A549 (cell line): ENCODE measurements around the gene CEP85. TPM values are rescaled to one million over a fixed set of nuclear protein-coding genes. Genes with fewer than 3 reads are reported as not detected.

Experiments used
- ATAC-seq, 2 experiments: fragments of 200-7000 bp in 1 of 2; fragments of >200 bp in 1 of 2; cut with Nextera tagmentation in 1 of 2; cut with Tn5 transposase in 1 of 2; 3 replicates each; pipeline versions ENCODE4 v1.8.0 to v1.9.1; 2018 to 2020; ENCODE audit warnings: mild to moderate bottlenecking in 1 of 2, moderate library complexity in 1 of 2
- CTCF ChIA-PET: fragments of 300-600 bp; sonication (Branson Sonifier 250); formaldehyde crosslinking; extraction: SDS; loops from one replicate; lab custom pipeline; 2021; ENCODE audit warnings: antibody characterized with exemption, inconsistent platforms; lab: Yijun Ruan, JAX
- POLR2A ChIA-PET: fragments of 350-600 bp; formaldehyde crosslinking; extraction: SDS; loops from one replicate; lab custom pipeline; 2021; ENCODE audit warnings: antibody characterized with exemption, inconsistent platforms; lab: Yijun Ruan, JAX
- DNase-seq, 2 experiments: peaks; one replicate each; pipeline versions ENCODE4 v3.0.0 to v3.0.0-alpha.2; 2011 to 2016; ENCODE audit warnings: low read depth in 1 of 2, low spot score in 1 of 2
- FAIRE-seq: peaks from 2 replicates; lab custom pipeline; 2011; peaks lifted over from hg19 to GRCh38; lab: Jason Lieb, UNC
- H3K27ac ChIP-seq, 2 experiments: fragments of >200 bp; sonication (Bioruptor Twin); formaldehyde crosslinking; 3 replicates each; pipeline ENCODE4 v1.5.1; 2016 to 2017
- H3K4me1 ChIP-seq: fragments of >200 bp; sonication (Bioruptor Twin); formaldehyde crosslinking; 3 replicates; pipeline ENCODE4 v1.6.1; 2016
- H3K4me2 ChIP-seq: fragments of >200 bp; sonication (Bioruptor Twin); formaldehyde crosslinking; 3 replicates; pipeline ENCODE4 v1.6.1; 2016
- H3K4me3 ChIP-seq: fragments of >200 bp; sonication (Bioruptor Twin); formaldehyde crosslinking; 3 replicates; pipeline ENCODE4 v1.5.1; 2016
- H3K9me3 ChIP-seq: fragments of >200 bp; sonication (Bioruptor Twin); formaldehyde crosslinking; 3 replicates; pipeline ENCODE4 v1.6.1; 2016
- BCL3 ChIP-seq: fragments of >200 bp; sonication (Bioruptor Twin); formaldehyde crosslinking; IDR thresholded peaks from 3 replicates; pipeline ENCODE4 v1.6.1; 2016
- CHD2 ChIP-seq: fragments of 150-350 bp; IDR thresholded peaks from 2 replicates; pipeline ENCODE4 v1.6.1; 2014; ENCODE audit warnings: low read length; ENCODE audit not compliant: partially characterized antibody
- EHF ChIP-seq: fragments of 250-450 bp; sonication (Bioruptor Pico); IDR thresholded peaks from 2 replicates; pipeline ENCODE4 v1.5.0; 2020; ENCODE audit warnings: mild to moderate bottlenecking
- EHMT2 ChIP-seq: fragments of 200-600 bp; sonication (generic); IDR thresholded peaks from 2 replicates; pipeline ENCODE4 v1.6.1; 2016; ENCODE audit warnings: antibody characterized with exemption, low read depth, mild to moderate bottlenecking, moderate library complexity
- EP300 ChIP-seq, 2 experiments: fragments of >200 bp; sonication (Bioruptor Twin); formaldehyde crosslinking; IDR thresholded peaks; 2 replicates in 1 of 2; 3 replicates in 1 of 2; pipeline ENCODE4 v1.6.1; 2016 to 2017
- ESRRA ChIP-seq: fragments of 150-350 bp; IDR thresholded peaks from 2 replicates; pipeline ENCODE4 v1.6.1; 2014; ENCODE audit warnings: mild to moderate bottlenecking, low read length, borderline replicate concordance
- FOSB ChIP-seq: fragments of 250-450 bp; sonication (Bioruptor Pico); IDR thresholded peaks from 2 replicates; pipeline ENCODE4 v1.5.0; 2020; ENCODE audit warnings: mild to moderate bottlenecking, moderate library complexity
- HDAC2 ChIP-seq: fragments of 200-600 bp; sonication (generic); IDR thresholded peaks from 2 replicates; pipeline ENCODE4 v1.6.1; 2016
- HOXB13 ChIP-seq: fragments of 250-450 bp; sonication (Bioruptor Pico); IDR thresholded peaks from 2 replicates; pipeline ENCODE4 v1.5.0; 2020; ENCODE audit warnings: low read depth, mild to moderate bottlenecking, moderate library complexity
- JUNB ChIP-seq: fragments of >200 bp; sonication (Bioruptor Twin); formaldehyde crosslinking; IDR thresholded peaks from 2 replicates; pipeline ENCODE4 v1.6.1; 2016
- KDM5A ChIP-seq: fragments of 200-600 bp; sonication (generic); IDR thresholded peaks from 2 replicates; pipeline ENCODE4 v1.6.1; 2016; ENCODE audit warnings: antibody characterized with exemption, mild to moderate bottlenecking
- MAFK ChIP-seq: fragments of 450-650 bp; IDR thresholded peaks from 2 replicates; pipeline ENCODE4 v1.6.1; 2014; ENCODE audit not compliant: partially characterized antibody
- NFE2L2 ChIP-seq: fragments of 150-350 bp; conservative IDR thresholded peaks from 2 replicates; pipeline ENCODE4 v1.6.1; 2014; ENCODE audit warnings: low read length
- POLR2A ChIP-seq: IDR thresholded peaks from 2 replicates; pipeline ENCODE4 v1.6.1; 2012; ENCODE audit warnings: mild to moderate bottlenecking, low read length
- POLR2AphosphoS2 ChIP-seq: conservative IDR thresholded peaks from 2 replicates; pipeline ENCODE4 v1.6.1; 2012; ENCODE audit warnings: low read length, improper control_type of control experiment, inconsistent platforms
- RAD21 ChIP-seq, 2 experiments: fragments of >200 bp in 1 of 2; sonication (Bioruptor Twin) in 1 of 2; formaldehyde crosslinking in 1 of 2; IDR thresholded peaks in 1 of 2; conservative IDR thresholded peaks in 1 of 2; 2 replicates in 1 of 2; 3 replicates in 1 of 2; pipeline ENCODE4 v1.6.1; 2012 to 2018; ENCODE audit warnings: inconsistent platforms in 1 of 2
- RARB ChIP-seq: fragments of 250-450 bp; sonication (Bioruptor Pico); IDR thresholded peaks from 2 replicates; pipeline ENCODE4 v1.8.0; 2021; ENCODE audit warnings: mild to moderate bottlenecking, moderate library complexity
- RCOR1 ChIP-seq: fragments of 150-350 bp; IDR thresholded peaks from 2 replicates; pipeline ENCODE4 v1.6.1; 2014; ENCODE audit warnings: antibody characterized with exemption, low read length, low read depth
- TFCP2L1 ChIP-seq: fragments of 250-450 bp; sonication (Bioruptor Pico); IDR thresholded peaks from 2 replicates; pipeline ENCODE4 v1.5.0; 2021; ENCODE audit warnings: mild to moderate bottlenecking
- USF2 ChIP-seq: fragments of 450-650 bp; IDR thresholded peaks from 2 replicates; pipeline ENCODE4 v1.6.1; 2014; ENCODE audit warnings: antibody characterized with exemption
- ZC3H11A ChIP-seq: fragments of 450-650 bp; IDR thresholded peaks from 2 replicates; pipeline ENCODE4 v1.6.1; 2014; ENCODE audit warnings: antibody characterized with exemption, mild to moderate bottlenecking
- ZFP36 ChIP-seq: fragments of 450-650 bp; IDR thresholded peaks from 2 replicates; pipeline ENCODE4 v1.6.1; 2014; ENCODE audit warnings: borderline replicate concordance; ENCODE audit not compliant: partially characterized antibody
- WGBS: methylation state at CpG from one replicate; pipeline ENCODE4 v1.1.6; 2017; ENCODE audit errors: missing lambda C conversion rate; 5-methylcytosine and 5-hydroxymethylcytosine counted together
- polyA plus RNA-seq, 4 experiments: library from polyadenylated mRNA; depleted of rRNA in 3 of 4; stranded (reverse); fragments of >200 nt; fragmentation: RNase III in 1 of 4; extraction: RNeasy Plus Mini Kit Qiagen cat#74134 plus additional on column Dnase treatment in 1 of 4; gene quantifications; 2 replicates in 3 of 4; 3 replicates in 1 of 4; pipeline ENCODE4 v1.2.3, GENCODE V29; 2011 to 2017
- TF ChIP-seq, protein P1 (sequence below): fragments of 150-350 bp; IDR thresholded peaks from 2 replicates; pipeline ENCODE4 v1.6.1; 2014; ENCODE audit warnings: low read depth, mild to moderate bottlenecking, low read length
- TF ChIP-seq, protein P2 (sequence below): fragments of >200 bp; sonication (Bioruptor Twin); formaldehyde crosslinking; IDR thresholded peaks from 2 replicates; pipeline ENCODE4 v1.6.1; 2016
- TF ChIP-seq, protein P3 (sequence below): fragments of >200 bp; sonication (Bioruptor Twin); formaldehyde crosslinking; IDR thresholded peaks from 3 replicates; pipeline ENCODE4 v1.5.1; 2016

Gene CEP85
- polyA plus RNA-seq, 2 of the 4 experiments (the other 2 are of a cell fraction), result 13.0 to 21.1 TPM

GRCh38 chr1:26195805-26196204 lies 38.2 kb upstream of the CEP85 start:
- no peak for DNase-seq
- POLR2A ChIA-PET, result no interaction called here
- H3K9me3 ChIP-seq, result no peaks in the 10 kb centered on the region
- H3K4me3 ChIP-seq, result no peak overlapping the region
- peak; percentile 29 for TF ChIP-seq MAFK
- no peak for TF ChIP-seq RAD21 (conservative IDR thresholded peaks at IDR 0.05 in 1 of 2, IDR thresholded peaks at IDR 0.05 in 1 of 2)
- no peak for TF ChIP-seq EHMT2
- TF ChIP-seq CHD2, result no peak
- TF ChIP-seq ESRRA, result no peak
- TF ChIP-seq ZC3H11A, result no peak
- no peak for FAIRE-seq
- WGBS, result 48% methylated on average over 3 of the region's 3 CpGs
- H3K27ac ChIP-seq, result no peak overlapping the region
- ATAC-seq, result no peak
- CTCF ChIA-PET, result no interaction called here
- H3K4me2 ChIP-seq, result no peak overlapping the region
- H3K4me1 ChIP-seq, result no peaks in the 10 kb centered on the region

DNA sequence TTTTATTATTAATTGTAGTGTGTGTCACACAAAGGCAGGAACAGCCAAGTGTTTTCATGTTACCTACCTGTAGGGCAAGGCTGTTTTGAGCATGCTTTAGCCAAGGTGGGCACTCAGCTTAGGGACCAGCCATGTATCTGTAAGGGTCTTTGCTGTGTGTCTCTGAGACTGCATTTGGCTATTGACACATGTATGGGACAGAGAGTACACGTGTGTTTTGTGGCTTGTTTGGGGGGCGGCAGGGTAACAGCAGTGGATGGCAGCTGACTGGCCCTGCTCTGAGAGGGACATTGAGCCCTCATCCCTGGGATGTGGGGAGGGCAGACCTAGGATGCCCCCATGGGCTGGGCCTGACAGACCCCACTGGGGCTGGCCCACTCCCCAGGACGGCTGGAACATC lies 36.7 kb upstream of the CEP85 start:
- CTCF ChIA-PET, result interaction anchor here (1.4 to 1.6 kb wide), 3 partner anchors 8 to 37 kb away, joined by 4 to 5 read pairs (median 5); partner anchors contain the start of genes CEP85 and ZNF593
- DNase-seq, result no peak
- Histone ChIP-seq H3K4me1 (no peaks in the 10 kb centered on the region), H3K4me3 (no peak overlapping the region), H3K27ac (no peak overlapping the region), H3K4me2 (no peak overlapping the region), H3K9me3 (no peaks in the 10 kb centered on the region)
- TF ChIP-seq, protein P1, sequence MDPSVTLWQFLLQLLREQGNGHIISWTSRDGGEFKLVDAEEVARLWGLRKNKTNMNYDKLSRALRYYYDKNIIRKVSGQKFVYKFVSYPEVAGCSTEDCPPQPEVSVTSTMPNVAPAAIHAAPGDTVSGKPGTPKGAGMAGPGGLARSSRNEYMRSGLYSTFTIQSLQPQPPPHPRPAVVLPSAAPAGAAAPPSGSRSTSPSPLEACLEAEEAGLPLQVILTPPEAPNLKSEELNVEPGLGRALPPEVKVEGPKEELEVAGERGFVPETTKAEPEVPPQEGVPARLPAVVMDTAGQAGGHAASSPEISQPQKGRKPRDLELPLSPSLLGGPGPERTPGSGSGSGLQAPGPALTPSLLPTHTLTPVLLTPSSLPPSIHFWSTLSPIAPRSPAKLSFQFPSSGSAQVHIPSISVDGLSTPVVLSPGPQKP, result no peak
- TF ChIP-seq, protein P2, sequence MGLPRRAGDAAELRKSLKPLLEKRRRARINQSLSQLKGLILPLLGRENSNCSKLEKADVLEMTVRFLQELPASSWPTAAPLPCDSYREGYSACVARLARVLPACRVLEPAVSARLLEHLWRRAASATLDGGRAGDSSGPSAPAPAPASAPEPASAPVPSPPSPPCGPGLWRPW, result no peak
- TF ChIP-seq ZFP36, result no peak
- TF ChIP-seq CHD2, result no peak
- no peak for TF ChIP-seq EHF (CRISPR knock-in tag)
- TF ChIP-seq JUNB, result no peak
- no peak for TF ChIP-seq KDM5A
- TF ChIP-seq HOXB13 (CRISPR knock-in tag), result no peak
- no peak for TF ChIP-seq NFE2L2
- no peak for TF ChIP-seq EP300 (IDR thresholded peaks at IDR 0.05)
- no peak for TF ChIP-seq HDAC2
- no peak for TF ChIP-seq BCL3
- POLR2A ChIA-PET, result no interaction called here
- FAIRE-seq, result no peak
- WGBS, result 7% methylated on average over 2 of the region's 3 CpGs
- ATAC-seq, result no peak

DNA sequence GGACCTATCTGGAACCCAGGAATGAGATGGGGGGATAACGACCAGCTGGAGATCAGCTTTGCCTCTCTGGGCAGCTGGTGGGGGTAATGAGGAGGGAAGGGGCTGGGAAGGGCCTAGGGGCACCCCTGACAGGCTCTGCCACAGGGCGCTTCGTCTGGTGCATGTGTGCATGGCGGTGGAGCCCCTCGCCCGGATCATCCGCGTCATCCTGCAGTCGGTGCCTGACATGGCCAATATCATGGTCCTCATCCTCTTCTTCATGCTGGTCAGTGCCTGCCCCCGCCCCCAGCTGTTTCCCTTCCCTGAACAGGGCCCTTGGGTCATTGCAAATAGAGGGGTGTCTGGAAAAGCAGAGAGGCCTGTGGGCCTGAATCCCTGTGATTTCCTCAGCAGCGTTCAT lies 36.2 kb upstream of the CEP85 start:
- CTCF ChIA-PET, result interaction anchor here (1.0 to 1.6 kb wide), 4 partner anchors 9 to 53 kb away, joined by 4 to 5 read pairs (median 4); partner anchors contain the start of genes CEP85 and ZNF593
- Histone ChIP-seq H3K4me1 (no peaks in the 10 kb centered on the region), H3K4me3 (no peak overlapping the region), H3K27ac (no peak overlapping the region), H3K4me2 (no peak overlapping the region), H3K9me3 (no peaks in the 10 kb centered on the region)
- TF ChIP-seq USF2 (no peak), RCOR1 (no peak), FOSB (CRISPR knock-in tag) (no peak), POLR2A (no peak), RARB (CRISPR knock-in tag) (no peak), ESRRA (no peak), TFCP2L1 (CRISPR knock-in tag) (no peak), POLR2AphosphoS2 (no peak), EHMT2 (no peak)
- TF ChIP-seq, protein P2, result no peak
- TF ChIP-seq, protein P3, sequence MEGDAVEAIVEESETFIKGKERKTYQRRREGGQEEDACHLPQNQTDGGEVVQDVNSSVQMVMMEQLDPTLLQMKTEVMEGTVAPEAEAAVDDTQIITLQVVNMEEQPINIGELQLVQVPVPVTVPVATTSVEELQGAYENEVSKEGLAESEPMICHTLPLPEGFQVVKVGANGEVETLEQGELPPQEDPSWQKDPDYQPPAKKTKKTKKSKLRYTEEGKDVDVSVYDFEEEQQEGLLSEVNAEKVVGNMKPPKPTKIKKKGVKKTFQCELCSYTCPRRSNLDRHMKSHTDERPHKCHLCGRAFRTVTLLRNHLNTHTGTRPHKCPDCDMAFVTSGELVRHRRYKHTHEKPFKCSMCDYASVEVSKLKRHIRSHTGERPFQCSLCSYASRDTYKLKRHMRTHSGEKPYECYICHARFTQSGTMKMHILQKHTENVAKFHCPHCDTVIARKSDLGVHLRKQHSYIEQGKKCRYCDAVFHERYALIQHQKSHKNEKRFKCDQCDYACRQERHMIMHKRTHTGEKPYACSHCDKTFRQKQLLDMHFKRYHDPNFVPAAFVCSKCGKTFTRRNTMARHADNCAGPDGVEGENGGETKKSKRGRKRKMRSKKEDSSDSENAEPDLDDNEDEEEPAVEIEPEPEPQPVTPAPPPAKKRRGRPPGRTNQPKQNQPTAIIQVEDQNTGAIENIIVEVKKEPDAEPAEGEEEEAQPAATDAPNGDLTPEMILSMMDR, result no peak
- POLR2A ChIA-PET, result interaction anchor here (0.5 kb wide), 1 partner anchor 131 kb away, joined by 4 read pairs; no protein-coding TSS in a partner anchor
- no peak for FAIRE-seq
- no peak for DNase-seq
- 74% methylated on average over 11 of the region's 11 CpGs for WGBS
- ATAC-seq, result no peak
